OCI-LY1 (cell line): ENCODE results near the gene SLC25A31.

Experiments used
- H2AFZ ChIP-seq: fragments of 200-600 bp; sonication (generic), shearing (Covaris generic); 2 replicates; pipeline ENCODE4 v1.6.0; 2014; ENCODE audit warnings: antibody characterized with exemption, mild to moderate bottlenecking, low read length
- H3F3A ChIP-seq: fragments of 200-600 bp; sonication (generic), shearing (Covaris generic); 2 replicates; pipeline ENCODE4 v1.6.0; 2014; ENCODE audit warnings: mild to moderate bottlenecking, antibody characterized with exemption, low read length, moderate library complexity; ENCODE audit not compliant: insufficient read depth
- H3K27ac ChIP-seq: fragments of 200-600 bp; sonication (generic); 2 replicates; pipeline ENCODE4 v1.5.1; 2014; ENCODE audit warnings: low read length, mixed run types, mild to moderate bottlenecking, low read depth; ENCODE audit not compliant: poor library complexity, severe bottlenecking
- H3K27me3 ChIP-seq: fragments of 200-600 bp; sonication (generic); 2 replicates; pipeline ENCODE4 v1.6.0; 2014; ENCODE audit warnings: antibody characterized with exemption, mild to moderate bottlenecking, low read length, moderate library complexity; ENCODE audit not compliant: insufficient read depth
- H3K36me3 ChIP-seq: fragments of 200-600 bp; sonication (generic); 2 replicates; pipeline ENCODE4 v1.6.1; 2014; ENCODE audit warnings: mild to moderate bottlenecking, antibody characterized with exemption, low read length, moderate library complexity, mixed read lengths; ENCODE audit not compliant: insufficient read depth
- H3K4me1 ChIP-seq: fragments of 200-600 bp; sonication (generic); 2 replicates; pipeline ENCODE4 v1.5.1; 2014; ENCODE audit warnings: mild to moderate bottlenecking, low read length, moderate library complexity; ENCODE audit not compliant: insufficient read depth, severe bottlenecking
- H3K4me2 ChIP-seq: fragments of 200-600 bp; sonication (generic), shearing (Covaris generic); 2 replicates; pipeline ENCODE4 v1.6.1; 2014; ENCODE audit warnings: low read length
- H3K4me3 ChIP-seq: fragments of 200-600 bp; sonication (generic); 2 replicates; pipeline ENCODE4 v1.5.1; 2014; ENCODE audit warnings: low read length, low read depth, mild to moderate bottlenecking, mixed read lengths; ENCODE audit not compliant: poor library complexity, severe bottlenecking
- H3K79me2 ChIP-seq: fragments of 200-600 bp; shearing (Covaris generic); 2 replicates; pipeline ENCODE4 v1.6.1; 2016; ENCODE audit warnings: mixed run types, low read length, mixed read lengths; ENCODE audit not compliant: insufficient read depth
- H3K9ac ChIP-seq: fragments of 200-600 bp; sonication (generic), shearing (Covaris generic); 2 replicates; pipeline ENCODE4 v1.6.1; 2014; ENCODE audit warnings: mild to moderate bottlenecking, low read length, mixed read lengths
- H3K9me2 ChIP-seq: fragments of 200-600 bp; sonication (generic), shearing (Covaris generic); 2 replicates; pipeline ENCODE4 v1.6.1; 2014; ENCODE audit warnings: low read depth, mild to moderate bottlenecking, low read length, mixed read lengths
- H3K9me3 ChIP-seq: fragments of 200-600 bp; shearing (Covaris generic); 2 replicates; pipeline ENCODE4 v1.6.1; 2014; ENCODE audit warnings: low read length, mixed read lengths
- H4K20me1 ChIP-seq: fragments of 200-600 bp; sonication (generic), shearing (Covaris generic); 2 replicates; pipeline ENCODE4 v1.6.0; 2016; ENCODE audit warnings: mild to moderate bottlenecking, low read length; ENCODE audit not compliant: insufficient read depth
- CTCF ChIP-seq: fragments of 200-600 bp; sonication (generic), shearing (Covaris generic); IDR thresholded peaks from 2 replicates; pipeline ENCODE4 v1.5.1; 2017; ENCODE audit warnings: mild to moderate bottlenecking, antibody characterized with exemption, low read length, moderate library complexity, mixed read lengths
- EZH2 ChIP-seq: fragments of 200-600 bp; sonication (generic), shearing (Covaris generic); IDR thresholded peaks from 2 replicates; pipeline ENCODE4 v1.8.0; 2017; ENCODE audit warnings: borderline replicate concordance, mixed run types, mild to moderate bottlenecking, antibody characterized with exemption, low read length, moderate library complexity, mixed read lengths

Gene SLC25A31

GRCh38 chr4:127747883-127748282, 17.7 kb downstream of the SLC25A31 start:
- TF ChIP-seq CTCF, result no peak
- no peak for TF ChIP-seq EZH2
- H3K9ac ChIP-seq, result no peak overlapping the region
- no peak overlapping the region for H3K27ac ChIP-seq
- no peak overlapping the region for H3K4me3 ChIP-seq
- no peak overlapping the region for H2AFZ ChIP-seq
- no peaks in the 10 kb centered on the region for H3K27me3 ChIP-seq
- no peaks in the 10 kb centered on the region for H3K36me3 ChIP-seq
- 0 out of 2 replicates have a peak, but pooled peaks cover 2% of the 10 kb centered on the region for H3K9me3 ChIP-seq
- no peaks in the 10 kb centered on the region for H3K79me2 ChIP-seq
- H4K20me1 ChIP-seq, result no peaks in the 10 kb centered on the region
- H3K9me2 ChIP-seq, result no peaks in the 10 kb centered on the region
- no peak overlapping the region for H3K4me2 ChIP-seq
- no peaks in the 10 kb centered on the region for H3F3A ChIP-seq
- H3K4me1 ChIP-seq, result no peaks in the 10 kb centered on the region

GRCh38 chr4:127748957-127749356, 18.8 kb downstream of the SLC25A31 start:
- Histone ChIP-seq H3F3A (no peaks in the 10 kb centered on the region), H4K20me1 (no peaks in the 10 kb centered on the region), H3K4me1 (no peaks in the 10 kb centered on the region), H3K9ac (no peak overlapping the region), H2AFZ (no peak overlapping the region), H3K9me3 (0 out of 2 replicates have a peak, but pooled peaks cover 2% of the 10 kb centered on the region), H3K9me2 (no peaks in the 10 kb centered on the region), H3K27me3 (no peaks in the 10 kb centered on the region), H3K27ac (no peak overlapping the region), H3K4me2 (no peak overlapping the region), H3K36me3 (no peaks in the 10 kb centered on the region), H3K4me3 (no peak overlapping the region), H3K79me2 (no peaks in the 10 kb centered on the region)
- TF ChIP-seq CTCF (no peak), EZH2 (no peak)

- no peak overlapping the region for H2AFZ ChIP-seq
- no peak overlapping the region for H3K4me2 ChIP-seq
- no peaks in the 10 kb centered on the region for H3K9me2 ChIP-seq
- TF ChIP-seq CTCF (no peak), EZH2 (no peak)
- no peaks in the 10 kb centered on the region for H3K4me1 ChIP-seq
- H3K27ac ChIP-seq, result no peak overlapping the region
- no peak overlapping the region for H3K4me3 ChIP-seq
- H3K9me3 ChIP-seq, result no peaks in the 10 kb centered on the region
- no peaks in the 10 kb centered on the region for H4K20me1 ChIP-seq
- H3K36me3 ChIP-seq, result no peaks in the 10 kb centered on the region
- no peaks in the 10 kb centered on the region for H3F3A ChIP-seq
- no peaks in the 10 kb centered on the region for H3K27me3 ChIP-seq
- no peaks in the 10 kb centered on the region for H3K79me2 ChIP-seq
- no peak overlapping the region for H3K9ac ChIP-seq
These were observed 26.7 kb downstream of the SLC25A31 start for GRCh38 chr4:127756906-127757305.
